K562 (cell line): ENCODE results near the gene RASSF10. TPM values are rescaled to one million over a fixed set of nuclear protein-coding genes. Genes with fewer than 3 reads are reported as not detected.

Source experiments
- ATAC-seq: fragments of 200-7000 bp; cut with Tn5 transposase; 3 replicates; pipeline ENCODE4 v1.9.1; 2020; ENCODE audit warnings: moderate library complexity
- BruUV-seq: library from RNA; stranded (reverse); fragments of 400-500 nt; replicated peaks from 2 replicates; lab custom pipeline; 2021; lab: Mats Ljungman, UMichigan
- CTCF ChIA-PET: fragments of 300-600 bp; formaldehyde crosslinking; extraction: SDS; loops from one replicate; lab custom pipeline; 2021; ENCODE audit warnings: low intra/inter-chr PET ratio; lab: Yijun Ruan, JAX
- POLR2A ChIA-PET: fragments of 300-600, 350-650 bp; sonication (Branson Sonifier 250); formaldehyde crosslinking; extraction: SDS; loops from one replicate; lab custom pipeline; 2021; ENCODE audit warnings: antibody characterized with exemption, inconsistent platforms; lab: Yijun Ruan, JAX
- DNase-seq, 4 experiments: peaks; one replicate each; pipeline versions ENCODE4 v3.0.0 to v3.0.0-alpha.2; 2011 to 2018; ENCODE audit warnings: low spot score in 3 of 4, mixed read lengths in 3 of 4; ENCODE audit errors: extremely low read depth in 1 of 4
- FAIRE-seq: peaks from 2 replicates; lab custom pipeline; 2011; peaks lifted over from hg19 to GRCh38; lab: Jason Lieb, UNC
- H2AFZ ChIP-seq: 2 replicates; pipeline ENCODE4 v1.6.0; 2011; ENCODE audit warnings: low read depth, low read length, control low read depth, inconsistent platforms
- H3K27ac ChIP-seq: fragments of 200-600 bp; 3 replicates; pipeline ENCODE4 v1.8.0; 2011; ENCODE audit warnings: low read depth, mild to moderate bottlenecking, control low read depth, inconsistent platforms, low read length, moderate library complexity, mixed read lengths; ENCODE audit errors: extremely low read depth
- H3K27me3 ChIP-seq, 2 experiments: fragments of 300-600 bp in 1 of 2; 2 replicates in 1 of 2; 3 replicates in 1 of 2; pipeline versions ENCODE4 v1.6.0 to v1.8.0; 2011; ENCODE audit warnings: inconsistent platforms in 2 of 2, low read length in 2 of 2, mild to moderate bottlenecking in 1 of 2, mixed read lengths in 1 of 2, moderate library complexity in 1 of 2; ENCODE audit not compliant: control insufficient read depth in 2 of 2, insufficient read depth in 2 of 2
- H3K36me3 ChIP-seq: fragments of 300-600 bp; 3 replicates; pipeline ENCODE4 v1.8.0; 2011; ENCODE audit warnings: mild to moderate bottlenecking, low read length, inconsistent platforms; ENCODE audit not compliant: control insufficient read depth, insufficient read depth
- H3K4me1 ChIP-seq, 2 experiments: fragments of 200-600 bp in 1 of 2; replicated peaks in 1 of 2; 2 replicates in 1 of 2; 3 replicates in 1 of 2; pipeline versions ENCODE4 v1.5.1 to v1.8.0; 2011; ENCODE audit warnings: inconsistent platforms in 2 of 2, low read length in 2 of 2, mild to moderate bottlenecking in 1 of 2, mixed read lengths in 1 of 2, moderate library complexity in 1 of 2; ENCODE audit not compliant: control insufficient read depth in 2 of 2, insufficient read depth in 2 of 2
- H3K4me2 ChIP-seq: 2 replicates; pipeline ENCODE4 v1.6.1; 2011; ENCODE audit warnings: low read length, control low read depth, inconsistent platforms, mixed read lengths; ENCODE audit not compliant: insufficient read depth
- H3K4me3 ChIP-seq: fragments of 200-600 bp; sonication (generic), shearing (Covaris generic); 2 replicates; pipeline ENCODE4 v1.5.1; 2016; ENCODE audit warnings: control low read depth, inconsistent platforms
- H3K79me2 ChIP-seq: fragments of 200-600 bp; 3 replicates; pipeline ENCODE4 v1.8.0; 2011; ENCODE audit warnings: low read length, inconsistent platforms; ENCODE audit not compliant: control insufficient read depth, insufficient read depth
- H3K9ac ChIP-seq, 2 experiments: 2 replicates each; pipeline versions ENCODE4 v1.6.0 to v1.6.1; 2011; ENCODE audit warnings: low read depth in 2 of 2, low read length in 2 of 2, control low read depth in 1 of 2, inconsistent platforms in 1 of 2, mild to moderate bottlenecking in 1 of 2, mixed read lengths in 1 of 2; ENCODE audit not compliant: insufficient read depth in 1 of 2
- H3K9me1 ChIP-seq: one replicate; pipeline ENCODE4 v1.6.0; 2011; ENCODE audit warnings: inconsistent platforms, mild to moderate bottlenecking, low read length, moderate library complexity; ENCODE audit not compliant: control insufficient read depth, insufficient read depth
- H3K9me3 ChIP-seq: replicated peaks from 2 replicates; pipeline ENCODE4 v1.5.1; 2011; ENCODE audit warnings: low read depth, low read length, inconsistent platforms; ENCODE audit not compliant: control insufficient read depth, insufficient read depth
- H4K20me1 ChIP-seq: replicated peaks from 2 replicates; pipeline ENCODE4 v1.6.1; 2011; ENCODE audit warnings: low read length, inconsistent platforms, mixed read lengths; ENCODE audit not compliant: control insufficient read depth, insufficient read depth
- ARID1B ChIP-seq: fragments of 450-650 bp; IDR thresholded peaks from 2 replicates; pipeline ENCODE4 v1.6.1; 2016; ENCODE audit warnings: antibody characterized with exemption, mild to moderate bottlenecking, inconsistent platforms
- HEY1 ChIP-seq: fragments of 250-450 bp; sonication (Bioruptor Pico); IDR thresholded peaks from 2 replicates; pipeline ENCODE4 v1.5.0; 2020; ENCODE audit warnings: mild to moderate bottlenecking, moderate library complexity, borderline replicate concordance
- NFIC ChIP-seq: fragments of 450-650 bp; IDR thresholded peaks from 2 replicates; pipeline ENCODE4 v1.6.1; 2017; ENCODE audit warnings: mild to moderate bottlenecking, inconsistent platforms
- PBX2 ChIP-seq, 2 experiments: IDR thresholded peaks in 1 of 2; conservative IDR thresholded peaks in 1 of 2; 2 replicates each; pipeline ENCODE4 v1.6.1; 2016; ENCODE audit warnings: low read depth in 2 of 2, mild to moderate bottlenecking in 1 of 2, missing compliant biosample characterization in 1 of 2, missing genetic modification characterization in 1 of 2, moderate library complexity in 1 of 2
- PRPF4 ChIP-seq: fragments of 200-400 bp; formaldehyde crosslinking; IDR thresholded peaks from one replicate; pipeline ENCODE4 v1.6.1; 2017; ENCODE audit warnings: low read length, low read depth, mild to moderate bottlenecking; ENCODE audit not compliant: insufficient read depth, poor library complexity, severe bottlenecking
- YY1 ChIP-seq, 3 experiments: IDR thresholded peaks; 2 replicates each; pipeline ENCODE4 v1.6.1; 2011; ENCODE audit warnings: low read length in 2 of 3, mild to moderate bottlenecking in 2 of 3, moderate library complexity in 2 of 3, borderline replicate concordance in 1 of 3, control low read depth in 1 of 3, low read depth in 1 of 3; ENCODE audit not compliant: insufficient read depth in 3 of 3, insufficient replicate concordance in 2 of 3, control insufficient read depth in 1 of 3, insufficient read length in 1 of 3; ENCODE audit errors: extremely low read depth in 1 of 3
- ZC3H4 ChIP-seq: sonication (generic); formaldehyde crosslinking; IDR thresholded peaks from 2 replicates; pipeline ENCODE4 v1.9.0; 2021; ENCODE audit warnings: missing genetic modification reagents, borderline replicate concordance
- ZNF217 ChIP-seq: sonication (generic); formaldehyde crosslinking; IDR thresholded peaks from 2 replicates; pipeline ENCODE4 v1.8.0; 2022; ENCODE audit warnings: mild to moderate bottlenecking, missing genetic modification reagents
- ZNF589 ChIP-seq: fragments of 200-800 bp; sonication (Bioruptor generic); IDR thresholded peaks from 2 replicates; pipeline ENCODE4 v1.6.1; 2016; ENCODE audit warnings: low read depth, missing genetic modification characterization, missing compliant biosample characterization
- in situ Hi-C: fragments of 300-500 bp; cut with MboI; formaldehyde crosslinking; loops from 4 replicates; pipeline ENCODE4 v1.15.0; 2018; ENCODE audit warnings: inconsistent platforms, mixed read lengths
- intact Hi-C: fragments of 100-400 bp; cut with micrococcal nuclease; formaldehyde crosslinking; loops from 2 replicates; pipeline ENCODE4 v1.14.2; 2022
- polyA plus RNA-seq, 8 experiments: library from polyadenylated mRNA; depleted of rRNA in 4 of 8; stranded (reverse) in 5 of 8; unstranded in 3 of 8; fragments of >200 nt; fragmentation: Nextera tagmentation in 2 of 8; fragmentation: Illumina TruSeq in 1 of 8; extraction: Ambion mirVana in 2 of 8; extraction: Trizol in 1 of 8; gene quantifications; 2 replicates each; pipeline versions ENCODE4 v1.2.1 to v1.2.3, GENCODE V29; 2011 to 2014; ENCODE audit warnings: inconsistent platforms in 1 of 8, missing spikeins in 1 of 8
- total RNA-seq, 7 experiments: library from RNA; depleted of rRNA in 6 of 7; stranded (reverse); fragments of >200 nt in 6 of 7; fragmentation: Illumina TruSeq in 2 of 7; extraction: Trizol in 2 of 7; gene quantifications; 2 replicates each; pipeline versions ENCODE4 v1.2.1 to v1.2.3, GENCODE V29; 2011 to 2021; ENCODE audit warnings: low replicate concordance in 1 of 7

RASSF10 gene
- total and polyA plus RNA-seq, 9 of the 15 experiments (the other 6 are each of a cell fraction or from before 2014, with no cell fraction given): not detected

GRCh38 chr11:12994476-12994875 is 14.6 kb upstream of the RASSF10 start (continued):
- TF ChIP-seq ARID1B: peak; percentile 84
- TF ChIP-seq ZNF217 (CRISPR knock-in tag): no peak
- no peak for TF ChIP-seq PRPF4
- TF ChIP-seq NFIC: no peak
- no peak for TF ChIP-seq ZC3H4
- no peak for TF ChIP-seq HEY1 (CRISPR knock-in tag)

- ChIA-PET POLR2A (interaction anchor here (0.7 to 1.3 kb wide), 3 partner anchors 14 to 20 kb away, joined by 3 to 5 read pairs (median 3); no protein-coding TSS in a partner anchor), CTCF (no interaction called here)
- H3K27me3 ChIP-seq: no peaks in the 10 kb centered on the region
- in situ Hi-C loops: loop anchor here (10.0 kb wide), 1 partner anchor 120 kb away; no protein-coding TSS in a partner anchor
- DNase-seq (peak; percentile 53 to 67 (median 61)), FAIRE-seq (no peak), ATAC-seq (peak; percentile 82)
- no peaks in the 10 kb centered on the region for H3K36me3 ChIP-seq
- peak overlapping the region; percentile 27 for H2AFZ ChIP-seq
- H3K4me2 ChIP-seq: peak overlapping the region; percentile 51; the same call in 1 of the 2 replicates
- no peaks in the 10 kb centered on the region for H4K20me1 ChIP-seq
- no TSS peak for BruUV-seq
- H3K4me3 ChIP-seq: no peak overlapping the region
- no peaks in the 10 kb centered on the region for H3K9me1 ChIP-seq
- no peak overlapping the region; the same call in 2 of the 3 replicates for H3K27ac ChIP-seq
- H3K9ac ChIP-seq: peak overlapping the region in 1 of 2 experiments; percentile 13; a peak in 1 of 4 replicates
- H3K79me2 ChIP-seq: no peaks in the 10 kb centered on the region
- H3K4me1 ChIP-seq: peaks cover under 1 to 37% of the 10 kb centered on the region in 2 experiments; a peak in 3 of 5 replicates
- intact Hi-C loops: no loop called here
- H3K9me3 ChIP-seq: no peaks in the 10 kb centered on the region; the same call in 1 of the 2 replicates
- TF ChIP-seq YY1 (IDR thresholded peaks at IDR 0.05; ENCODE audit: borderline replicate concordance in 1 of 3, control insufficient read depth in 1 of 3, extremely low read depth in 1 of 3, insufficient read depth in 3 of 3, insufficient read length in 1 of 3, insufficient replicate concordance in 2 of 3, low read depth in 1 of 3, low read length in 2 of 3): peak in 1 of 3 experiments; percentile 81
- TF ChIP-seq PBX2 (CRISPR knock-in tag; IDR thresholded peaks at IDR 0.05; ENCODE audit: low read depth): no peak
- TF ChIP-seq PBX2 (tag; conservative IDR thresholded peaks at IDR 0.05; ENCODE audit: low read depth): 0 out of 2 replicates have a peak, but pooled peaks have one; percentile 36
- TF ChIP-seq ZNF589: no peak
Measured at GRCh38 chr11:12995188-12995587, 13.9 kb upstream of the RASSF10 start.
